GM23338 (cell line): ENCODE data around the gene PLA2G4B. TPM values are rescaled to one million over a fixed set of nuclear protein-coding genes. Genes with fewer than 3 reads are reported as not detected.

Experiments used
- ATAC-seq: fragments of 200-7000 bp; cut with Tn5 transposase; 3 replicates; pipeline ENCODE4 v1.9.1; 2020
- DNase-seq: peaks from one replicate; pipeline ENCODE4 v3.0.0-alpha.2; 2015; ENCODE audit warnings: low spot score
- H2AFZ ChIP-seq: fragments of 200-600 bp; sonication (generic); 2 replicates; pipeline ENCODE4 v1.8.0; 2016; ENCODE audit warnings: antibody characterized with exemption, mild to moderate bottlenecking, moderate library complexity
- H3F3A ChIP-seq: fragments of 200-600 bp; sonication (generic); replicated peaks from 2 replicates; pipeline ENCODE4 v1.8.0; 2017; ENCODE audit warnings: antibody characterized with exemption, mixed run types, low read depth
- H3K27ac ChIP-seq: fragments of 200-600 bp; sonication (generic); 2 replicates; pipeline ENCODE4 v1.6.1; 2016; ENCODE audit warnings: low read depth
- H3K27me3 ChIP-seq: fragments of 200-600 bp; sonication (generic); 2 replicates; pipeline ENCODE4 v1.8.0; 2016; ENCODE audit warnings: mild to moderate bottlenecking, mixed run types, moderate library complexity; ENCODE audit not compliant: insufficient read depth
- H3K36me3 ChIP-seq: fragments of 200-600 bp; sonication (generic); 2 replicates; pipeline ENCODE4 v1.8.0; 2016; ENCODE audit warnings: mild to moderate bottlenecking; ENCODE audit not compliant: insufficient read depth
- H3K4me1 ChIP-seq: fragments of 200-600 bp; sonication (generic); 2 replicates; pipeline ENCODE4 v1.8.0; 2016; ENCODE audit warnings: mild to moderate bottlenecking, moderate library complexity; ENCODE audit not compliant: insufficient read depth
- H3K4me2 ChIP-seq: fragments of 200-600 bp; sonication (generic); 2 replicates; pipeline ENCODE4 v1.7.1; 2017; ENCODE audit warnings: mixed run types
- H3K4me3 ChIP-seq: fragments of 200-600 bp; sonication (generic); 2 replicates; pipeline ENCODE4 v1.6.1; 2016; ENCODE audit warnings: mixed run types
- H3K79me2 ChIP-seq: fragments of 200-600 bp; sonication (generic); replicated peaks from 2 replicates; pipeline ENCODE4 v1.8.0; 2017; ENCODE audit warnings: mild to moderate bottlenecking; ENCODE audit not compliant: insufficient read depth
- H3K9me2 ChIP-seq: fragments of 200-600 bp; sonication (generic); 2 replicates; pipeline ENCODE4 v1.8.0; 2017; ENCODE audit not compliant: insufficient read depth
- H4K20me1 ChIP-seq: fragments of 200-600 bp; sonication (generic); replicated peaks from 2 replicates; pipeline ENCODE4 v1.8.0; 2017; ENCODE audit warnings: mild to moderate bottlenecking; ENCODE audit not compliant: insufficient read depth
- H3K27ac Mint-ChIP-seq: 2 replicates; pipeline ENCODE4 v1.8.0; 2020; ENCODE audit warnings: inconsistent platforms, mild to moderate bottlenecking, moderate library complexity, mixed read lengths
- H3K27me3 Mint-ChIP-seq: 3 replicates; pipeline ENCODE4 v1.8.0; 2022; ENCODE audit warnings: low read depth, mild to moderate bottlenecking, moderate library complexity, mixed read lengths, inconsistent platforms; ENCODE audit not compliant: insufficient read depth, poor library complexity
- H3K36me3 Mint-ChIP-seq: 3 replicates; pipeline ENCODE4 v1.8.0; 2021; ENCODE audit warnings: low read depth, mild to moderate bottlenecking, inconsistent platforms, moderate library complexity, mixed read lengths
- H3K4me1 Mint-ChIP-seq: 3 replicates; pipeline ENCODE4 v1.8.0; 2020; ENCODE audit warnings: mild to moderate bottlenecking, inconsistent platforms, mixed read lengths
- H3K4me3 Mint-ChIP-seq: 3 replicates; pipeline ENCODE4 v1.8.0; 2021; ENCODE audit warnings: moderate library complexity, mild to moderate bottlenecking, inconsistent platforms, mixed read lengths
- H3K9me3 Mint-ChIP-seq: 3 replicates; pipeline ENCODE4 v1.8.0; 2020; ENCODE audit warnings: moderate library complexity, mild to moderate bottlenecking, inconsistent platforms, mixed read lengths
- EZH2phosphoT487 ChIP-seq: fragments of 200-600 bp; sonication (generic); IDR thresholded peaks from one replicate; pipeline ENCODE4 v1.8.1; 2018; ENCODE audit warnings: antibody characterized with exemption; ENCODE audit not compliant: unreplicated experiment
- JUNB ChIP-seq: IDR thresholded peaks from one replicate; pipeline ENCODE4 v1.6.1; 2016; ENCODE audit warnings: antibody characterized with exemption; ENCODE audit not compliant: unreplicated experiment
- STAT1 ChIP-seq: IDR thresholded peaks from one replicate; pipeline ENCODE4 v1.6.1; 2016; ENCODE audit warnings: antibody characterized with exemption; ENCODE audit not compliant: unreplicated experiment
- polyA plus RNA-seq: library from polyadenylated mRNA; unstranded; fragments of >200 nt; fragmentation: Nextera tagmentation; extraction: Ambion mirVana; gene quantifications from 2 replicates; pipeline ENCODE4 v1.2.1, GENCODE V29; 2016
- total RNA-seq: library from RNA; depleted of rRNA; stranded (reverse); fragments of >200 nt; shearing (Covaris generic); gene quantifications from 2 replicates; pipeline ENCODE4 v1.2.3, GENCODE V29; 2014
- TF ChIP-seq, protein P1 (sequence below): IDR thresholded peaks from one replicate; pipeline ENCODE4 v1.6.1; 2018; ENCODE audit warnings: antibody characterized with exemption; ENCODE audit not compliant: unreplicated experiment
- TF ChIP-seq, protein P2 (sequence below): fragments of 250-450 bp; sonication (Bioruptor Pico); IDR thresholded peaks from 2 replicates; pipeline ENCODE4 v1.5.0; 2020; ENCODE audit warnings: mild to moderate bottlenecking, moderate library complexity

The PLA2G4B gene
- total and polyA plus RNA-seq, 2 experiments from 2014 or later, result 4.4 to 9.6 TPM

DNA sequence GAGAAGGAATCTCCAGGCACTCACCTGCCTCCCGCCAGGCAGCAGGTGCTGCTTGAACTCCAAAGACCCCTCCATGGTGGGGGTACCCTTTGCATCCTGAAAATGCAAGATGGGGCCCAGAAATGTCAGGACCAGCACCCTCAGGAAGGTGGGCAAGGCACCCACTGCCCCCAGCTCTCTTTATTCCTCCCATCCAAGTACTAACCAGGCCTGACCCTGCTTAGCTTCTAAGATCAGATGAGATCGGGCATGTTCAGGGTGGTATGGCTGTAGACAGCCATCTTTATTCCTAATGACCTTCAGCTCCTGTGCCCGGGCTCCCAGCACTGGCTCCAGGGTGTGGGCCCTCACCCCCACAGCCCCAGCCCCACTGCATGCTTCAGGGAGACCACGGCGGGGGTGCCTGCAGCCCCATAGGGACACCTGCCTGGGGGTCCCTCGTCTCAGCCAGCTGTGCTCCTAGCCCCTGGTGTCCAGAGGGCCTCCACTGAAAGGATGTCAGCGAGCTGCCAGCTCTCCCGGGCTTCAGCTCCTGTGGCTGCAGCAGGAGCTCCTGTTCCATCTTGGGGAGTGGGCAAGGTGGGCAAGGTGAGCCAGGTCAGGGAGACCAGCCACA lies 13.2 kb downstream of the PLA2G4B start (continued):
- TF ChIP-seq, protein P1, sequence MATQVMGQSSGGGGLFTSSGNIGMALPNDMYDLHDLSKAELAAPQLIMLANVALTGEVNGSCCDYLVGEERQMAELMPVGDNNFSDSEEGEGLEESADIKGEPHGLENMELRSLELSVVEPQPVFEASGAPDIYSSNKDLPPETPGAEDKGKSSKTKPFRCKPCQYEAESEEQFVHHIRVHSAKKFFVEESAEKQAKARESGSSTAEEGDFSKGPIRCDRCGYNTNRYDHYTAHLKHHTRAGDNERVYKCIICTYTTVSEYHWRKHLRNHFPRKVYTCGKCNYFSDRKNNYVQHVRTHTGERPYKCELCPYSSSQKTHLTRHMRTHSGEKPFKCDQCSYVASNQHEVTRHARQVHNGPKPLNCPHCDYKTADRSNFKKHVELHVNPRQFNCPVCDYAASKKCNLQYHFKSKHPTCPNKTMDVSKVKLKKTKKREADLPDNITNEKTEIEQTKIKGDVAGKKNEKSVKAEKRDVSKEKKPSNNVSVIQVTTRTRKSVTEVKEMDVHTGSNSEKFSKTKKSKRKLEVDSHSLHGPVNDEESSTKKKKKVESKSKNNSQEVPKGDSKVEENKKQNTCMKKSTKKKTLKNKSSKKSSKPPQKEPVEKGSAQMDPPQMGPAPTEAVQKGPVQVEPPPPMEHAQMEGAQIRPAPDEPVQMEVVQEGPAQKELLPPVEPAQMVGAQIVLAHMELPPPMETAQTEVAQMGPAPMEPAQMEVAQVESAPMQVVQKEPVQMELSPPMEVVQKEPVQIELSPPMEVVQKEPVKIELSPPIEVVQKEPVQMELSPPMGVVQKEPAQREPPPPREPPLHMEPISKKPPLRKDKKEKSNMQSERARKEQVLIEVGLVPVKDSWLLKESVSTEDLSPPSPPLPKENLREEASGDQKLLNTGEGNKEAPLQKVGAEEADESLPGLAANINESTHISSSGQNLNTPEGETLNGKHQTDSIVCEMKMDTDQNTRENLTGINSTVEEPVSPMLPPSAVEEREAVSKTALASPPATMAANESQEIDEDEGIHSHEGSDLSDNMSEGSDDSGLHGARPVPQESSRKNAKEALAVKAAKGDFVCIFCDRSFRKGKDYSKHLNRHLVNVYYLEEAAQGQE, result no peak
- TF ChIP-seq JUNB, result no peak

DNA sequence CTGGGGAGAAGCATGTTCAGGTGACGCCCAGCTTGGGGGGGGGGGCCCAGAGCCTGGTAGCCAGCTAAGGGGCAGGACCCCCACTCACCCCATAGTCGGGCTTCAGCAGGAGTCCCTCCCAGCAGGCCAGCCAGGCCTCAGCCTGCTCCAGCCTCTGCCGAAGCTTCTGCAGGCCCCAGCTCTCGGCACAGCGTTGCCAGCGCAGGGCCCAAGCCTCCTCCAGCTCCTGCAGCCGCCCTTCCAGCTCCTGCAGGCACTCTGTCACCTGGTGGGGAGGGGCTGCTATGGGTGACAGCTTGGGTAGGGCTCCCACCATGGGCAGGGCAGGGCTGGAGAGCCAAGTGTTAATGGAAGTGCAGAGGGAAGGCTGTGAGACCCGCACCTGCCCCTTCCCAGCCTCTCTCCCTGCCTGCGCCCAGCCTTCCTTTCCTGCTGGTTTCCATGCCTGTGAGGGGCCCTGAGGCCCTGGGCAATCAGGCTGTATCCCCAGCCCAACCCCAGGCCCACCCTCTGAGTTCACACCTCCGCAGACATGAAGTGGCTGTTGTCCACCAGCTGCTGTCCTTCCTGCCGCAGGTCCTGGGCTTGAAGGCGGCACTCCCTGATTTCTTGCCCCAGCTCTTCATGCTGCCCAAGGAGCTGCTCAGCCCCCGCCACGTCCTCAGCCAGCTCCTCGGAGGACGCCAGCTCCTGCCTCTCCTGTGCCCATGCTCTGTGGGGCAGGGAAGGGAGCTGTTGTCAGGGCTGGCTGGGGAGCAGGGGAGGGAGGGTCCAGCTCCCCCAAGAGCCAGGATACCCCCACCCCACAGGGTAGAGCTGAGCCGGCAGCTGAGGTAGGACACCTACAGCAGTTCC lies 14.3 kb downstream of the PLA2G4B start:
- DNase-seq (no peak), ATAC-seq (peak; percentile 9)
- Histone ChIP-seq H4K20me1 (no peaks in the 10 kb centered on the region), H3K9me2 (no peaks in the 10 kb centered on the region), H3K27me3 (no peaks in the 10 kb centered on the region), H3K4me3 (no peak overlapping the region), H3K4me1 (no peaks in the 10 kb centered on the region), H2AFZ (no peak overlapping the region), H3F3A (no peaks in the 10 kb centered on the region), H3K4me2 (no peak overlapping the region), H3K27ac (no peak overlapping the region), H3K36me3 (no peaks in the 10 kb centered on the region), H3K79me2 (no peaks in the 10 kb centered on the region)
- no peak for TF ChIP-seq STAT1
- no peak for TF ChIP-seq JUNB
- no peak for TF ChIP-seq EZH2phosphoT487
- TF ChIP-seq, protein P2, sequence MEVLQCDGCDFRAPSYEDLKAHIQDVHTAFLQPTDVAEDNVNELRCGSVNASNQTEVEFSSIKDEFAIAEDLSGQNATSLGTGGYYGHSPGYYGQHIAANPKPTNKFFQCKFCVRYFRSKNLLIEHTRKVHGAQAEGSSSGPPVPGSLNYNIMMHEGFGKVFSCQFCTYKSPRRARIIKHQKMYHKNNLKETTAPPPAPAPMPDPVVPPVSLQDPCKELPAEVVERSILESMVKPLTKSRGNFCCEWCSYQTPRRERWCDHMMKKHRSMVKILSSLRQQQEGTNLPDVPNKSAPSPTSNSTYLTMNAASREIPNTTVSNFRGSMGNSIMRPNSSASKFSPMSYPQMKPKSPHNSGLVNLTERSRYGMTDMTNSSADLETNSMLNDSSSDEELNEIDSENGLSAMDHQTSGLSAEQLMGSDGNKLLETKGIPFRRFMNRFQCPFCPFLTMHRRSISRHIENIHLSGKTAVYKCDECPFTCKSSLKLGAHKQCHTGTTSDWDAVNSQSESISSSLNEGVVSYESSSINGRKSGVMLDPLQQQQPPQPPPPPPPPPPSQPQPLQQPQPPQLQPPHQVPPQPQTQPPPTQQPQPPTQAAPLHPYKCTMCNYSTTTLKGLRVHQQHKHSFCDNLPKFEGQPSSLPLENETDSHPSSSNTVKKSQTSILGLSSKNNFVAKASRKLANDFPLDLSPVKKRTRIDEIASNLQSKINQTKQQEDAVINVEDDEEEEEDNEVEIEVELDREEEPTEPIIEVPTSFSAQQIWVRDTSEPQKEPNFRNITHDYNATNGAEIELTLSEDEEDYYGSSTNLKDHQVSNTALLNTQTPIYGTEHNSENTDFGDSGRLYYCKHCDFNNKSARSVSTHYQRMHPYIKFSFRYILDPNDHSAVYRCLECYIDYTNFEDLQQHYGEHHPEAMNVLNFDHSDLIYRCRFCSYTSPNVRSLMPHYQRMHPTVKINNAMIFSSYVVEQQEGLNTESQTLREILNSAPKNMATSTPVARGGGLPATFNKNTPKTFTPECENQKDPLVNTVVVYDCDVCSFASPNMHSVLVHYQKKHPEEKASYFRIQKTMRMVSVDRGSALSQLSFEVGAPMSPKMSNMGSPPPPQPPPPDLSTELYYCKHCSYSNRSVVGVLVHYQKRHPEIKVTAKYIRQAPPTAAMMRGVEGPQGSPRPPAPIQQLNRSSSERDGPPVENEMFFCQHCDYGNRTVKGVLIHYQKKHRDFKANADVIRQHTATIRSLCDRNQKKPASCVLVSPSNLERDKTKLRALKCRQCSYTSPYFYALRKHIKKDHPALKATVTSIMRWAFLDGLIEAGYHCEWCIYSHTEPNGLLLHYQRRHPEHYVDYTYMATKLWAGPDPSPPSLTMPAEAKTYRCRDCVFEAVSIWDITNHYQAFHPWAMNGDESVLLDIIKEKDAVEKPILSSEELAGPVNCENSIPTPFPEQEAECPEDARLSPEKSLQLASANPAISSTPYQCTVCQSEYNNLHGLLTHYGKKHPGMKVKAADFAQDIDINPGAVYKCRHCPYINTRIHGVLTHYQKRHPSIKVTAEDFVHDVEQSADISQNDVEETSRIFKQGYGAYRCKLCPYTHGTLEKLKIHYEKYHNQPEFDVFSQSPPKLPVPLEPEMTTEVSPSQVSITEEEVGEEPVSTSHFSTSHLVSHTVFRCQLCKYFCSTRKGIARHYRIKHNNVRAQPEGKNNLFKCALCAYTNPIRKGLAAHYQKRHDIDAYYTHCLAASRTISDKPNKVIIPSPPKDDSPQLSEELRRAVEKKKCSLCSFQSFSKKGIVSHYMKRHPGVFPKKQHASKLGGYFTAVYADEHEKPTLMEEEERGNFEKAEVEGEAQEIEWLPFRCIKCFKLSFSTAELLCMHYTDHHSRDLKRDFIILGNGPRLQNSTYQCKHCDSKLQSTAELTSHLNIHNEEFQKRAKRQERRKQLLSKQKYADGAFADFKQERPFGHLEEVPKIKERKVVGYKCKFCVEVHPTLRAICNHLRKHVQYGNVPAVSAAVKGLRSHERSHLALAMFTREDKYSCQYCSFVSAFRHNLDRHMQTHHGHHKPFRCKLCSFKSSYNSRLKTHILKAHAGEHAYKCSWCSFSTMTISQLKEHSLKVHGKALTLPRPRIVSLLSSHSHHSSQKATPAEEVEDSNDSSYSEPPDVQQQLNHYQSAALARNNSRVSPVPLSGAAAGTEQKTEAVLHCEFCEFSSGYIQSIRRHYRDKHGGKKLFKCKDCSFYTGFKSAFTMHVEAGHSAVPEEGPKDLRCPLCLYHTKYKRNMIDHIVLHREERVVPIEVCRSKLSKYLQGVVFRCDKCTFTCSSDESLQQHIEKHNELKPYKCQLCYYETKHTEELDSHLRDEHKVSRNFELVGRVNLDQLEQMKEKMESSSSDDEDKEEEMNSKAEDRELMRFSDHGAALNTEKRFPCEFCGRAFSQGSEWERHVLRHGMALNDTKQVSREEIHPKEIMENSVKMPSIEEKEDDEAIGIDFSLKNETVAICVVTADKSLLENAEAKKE, result no peak
- no peak overlapping the region for H3K4me3 Mint-ChIP-seq
- H3K36me3 Mint-ChIP-seq, result no peaks in the 10 kb centered on the region; the same call in 2 of the 3 replicates
- no peaks in the 10 kb centered on the region; the same call in 2 of the 3 replicates for H3K9me3 Mint-ChIP-seq
- no peak overlapping the region for H3K27ac Mint-ChIP-seq
- peaks cover 14% of the 10 kb centered on the region for H3K27me3 Mint-ChIP-seq
- H3K4me1 Mint-ChIP-seq, result peaks cover 6% of the 10 kb centered on the region
